Transverse colon (tissue), 3 donors: ENCODE measurements around the gene RAB43.

Experiments
- CTCF ChIP-seq, 5 experiments: fragments of 200-600 bp in 3 of 5; fragments of 450-650 bp in 2 of 5; sonication (generic) in 3 of 5; IDR thresholded peaks; 1 replicate in 2 of 5; 2 replicates in 3 of 5; pipeline ENCODE4 v1.5.1; 2016 to 2017; ENCODE audit warnings: antibody characterized with exemption in 5 of 5, inconsistent platforms in 3 of 5, mild to moderate bottlenecking in 2 of 5, moderate library complexity in 1 of 5
- POLR2A ChIP-seq: fragments of 450-650 bp; IDR thresholded peaks from one replicate; pipeline ENCODE4 v1.6.1; 2016; ENCODE audit warnings: antibody characterized with exemption, mild to moderate bottlenecking, moderate library complexity

- no peak for TF ChIP-seq CTCF (IDR thresholded peaks at IDR 0.05)
- no peak for TF ChIP-seq POLR2A
Measured at GRCh38 chr3:129085165-129085715, 36.4 kb downstream of the RAB43 start.
